ENCODE results near the gene IPO4. TPM values are rescaled to one million over a fixed set of nuclear protein-coding genes. Genes with fewer than 3 reads are reported as not detected.

The IPO4 gene
- total RNA-seq, 1 experiment from 2014 or later = 116 TPM

DNA sequence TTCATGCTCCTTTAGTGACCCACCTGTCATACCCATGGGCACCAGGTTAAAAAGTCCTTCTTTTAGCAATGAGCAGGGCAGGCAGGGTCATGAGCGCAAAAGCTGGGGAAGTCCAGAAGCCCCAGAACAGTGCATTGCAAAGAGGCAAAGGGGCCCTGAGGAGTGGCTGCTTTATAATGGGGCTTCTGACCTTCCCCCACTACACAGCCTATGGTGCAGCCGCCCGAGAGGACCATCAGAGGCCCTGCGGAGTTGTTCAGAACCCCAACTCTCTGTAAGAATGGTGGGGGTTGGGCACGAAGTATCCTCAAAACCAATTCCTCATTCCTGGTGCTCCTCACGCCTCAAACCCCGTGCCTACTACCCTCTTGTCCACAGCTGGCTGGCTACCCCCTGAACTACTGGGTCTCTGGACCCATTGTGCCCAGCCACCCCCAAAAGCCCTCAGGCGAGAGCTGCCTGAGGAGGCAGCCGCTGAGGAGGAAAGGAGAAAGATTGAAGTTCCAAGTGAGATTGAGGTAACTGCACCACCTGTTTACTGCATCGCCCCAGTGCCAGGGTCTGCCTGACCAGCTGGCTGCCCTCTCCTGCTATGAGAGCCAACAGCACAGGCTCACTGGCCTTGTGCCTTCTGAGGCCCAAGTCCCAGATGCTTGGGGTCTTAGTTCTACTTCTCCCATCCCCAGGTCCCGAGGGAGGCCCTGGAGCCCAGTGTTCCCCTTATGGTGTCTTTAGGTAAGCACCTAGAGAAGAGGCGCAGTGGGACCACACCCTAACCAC lies 10.0 kb downstream of the IPO4 start:
- no peak overlapping the region for H3K27ac Mint-ChIP-seq
- TF ChIP-seq, protein P1, sequence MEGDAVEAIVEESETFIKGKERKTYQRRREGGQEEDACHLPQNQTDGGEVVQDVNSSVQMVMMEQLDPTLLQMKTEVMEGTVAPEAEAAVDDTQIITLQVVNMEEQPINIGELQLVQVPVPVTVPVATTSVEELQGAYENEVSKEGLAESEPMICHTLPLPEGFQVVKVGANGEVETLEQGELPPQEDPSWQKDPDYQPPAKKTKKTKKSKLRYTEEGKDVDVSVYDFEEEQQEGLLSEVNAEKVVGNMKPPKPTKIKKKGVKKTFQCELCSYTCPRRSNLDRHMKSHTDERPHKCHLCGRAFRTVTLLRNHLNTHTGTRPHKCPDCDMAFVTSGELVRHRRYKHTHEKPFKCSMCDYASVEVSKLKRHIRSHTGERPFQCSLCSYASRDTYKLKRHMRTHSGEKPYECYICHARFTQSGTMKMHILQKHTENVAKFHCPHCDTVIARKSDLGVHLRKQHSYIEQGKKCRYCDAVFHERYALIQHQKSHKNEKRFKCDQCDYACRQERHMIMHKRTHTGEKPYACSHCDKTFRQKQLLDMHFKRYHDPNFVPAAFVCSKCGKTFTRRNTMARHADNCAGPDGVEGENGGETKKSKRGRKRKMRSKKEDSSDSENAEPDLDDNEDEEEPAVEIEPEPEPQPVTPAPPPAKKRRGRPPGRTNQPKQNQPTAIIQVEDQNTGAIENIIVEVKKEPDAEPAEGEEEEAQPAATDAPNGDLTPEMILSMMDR (conservative IDR thresholded peaks at IDR 0.05) = no peak

More for the DNA sequence above, 10.0 kb downstream of the IPO4 start:
- Mint-ChIP-seq H3K4me3 (no peak overlapping the region), H3K4me1 (no peaks in the 10 kb centered on the region), H3K27me3 (ENCODE audit: low read depth) (no peaks in the 10 kb centered on the region; the same call in 1 of the 2 replicates), H3K9me3 (no peaks in the 10 kb centered on the region), H3K36me3 (ENCODE audit: insufficient read depth in 1 of 3, low read depth in 3 of 3) (peaks cover 33 to 74% (median 59%) of the 10 kb centered on the region in 3 experiments)
- Histone ChIP-seq H3K4me2 (ENCODE audit: insufficient read depth, insufficient read length, low read length) (no peak overlapping the region), H3K4ac (ENCODE audit: low read depth, low read length) (no peak overlapping the region), H3T11ph (ENCODE audit: low read length) (no peak overlapping the region), H2BK20ac (ENCODE audit: low read depth, low read length, poor library complexity, severe bottlenecking) (no peak overlapping the region), H4K8ac (replicated peaks; ENCODE audit: insufficient read length, low read depth, low read length) (no peak overlapping the region), H3K9me3 (ENCODE audit: control insufficient read depth, low read depth, low read length) (no peaks in the 10 kb centered on the region), H3K79me1 (ENCODE audit: insufficient read depth, low read depth, low read length, poor library complexity, severe bottlenecking) (no peaks in the 10 kb centered on the region), H3K56ac (ENCODE audit: insufficient read length, low read depth, low read length) (no peak overlapping the region), H3K27me3 (ENCODE audit: insufficient read depth, low read length) (no peaks in the 10 kb centered on the region), H2AFZ (ENCODE audit: low read length) (no peak overlapping the region), H2BK15ac (ENCODE audit: low read depth, low read length) (no peak overlapping the region), H2AK5ac (ENCODE audit: insufficient read length, low read length) (no peak overlapping the region), H2BK120ac (ENCODE audit: low read depth, low read length, poor library complexity, severe bottlenecking) (no peak overlapping the region), H2BK5ac (ENCODE audit: insufficient read length, low read length) (no peak overlapping the region), H4K5ac (ENCODE audit: insufficient read length, low read depth, low read length) (no peak overlapping the region), H3K18ac (ENCODE audit: insufficient read length, low read depth, low read length) (no peak overlapping the region), H3K9ac (ENCODE audit: extremely low read depth, insufficient read length, low read length) (no peak overlapping the region), H3K27ac (ENCODE audit: insufficient read length, low read depth, low read length) (no peak overlapping the region), H2BK12ac (ENCODE audit: insufficient read length, low read depth, low read length) (no peak overlapping the region), H3K14ac (ENCODE audit: insufficient read depth, low read length) (no peak overlapping the region), H4K91ac (ENCODE audit: insufficient read length, low read depth, low read length) (no peak overlapping the region), H3K23ac (ENCODE audit: insufficient read length, low read depth, low read length) (no peak overlapping the region), H4K20me1 (ENCODE audit: control insufficient read depth, insufficient read depth, insufficient read length) (no peaks in the 10 kb centered on the region), H3K79me2 (ENCODE audit: insufficient read depth, low read length) (no peaks in the 10 kb centered on the region), H3K4me1 (ENCODE audit: insufficient read depth, low read length) (no peaks in the 10 kb centered on the region), H3K23me2 (ENCODE audit: insufficient read length, low read depth, low read length, poor library complexity, severe bottlenecking) (no peaks in the 10 kb centered on the region)
- DNase-seq = no peak
- WGBS (ENCODE audit: extremely low coverage, insufficient read length, low lambda C conversion rate) = no CpG with 5 or more reads among the region's 12 CpGs
